Posterior cingulate gyrus (tissue), 11 donors: ENCODE measurements around the gene SNX17.
"Not testable (repeated sequence)": the region's sequence is repeated elsewhere in the genome, so short reads cannot be mapped to it uniquely, and the experiment has no call there.

ENCODE experiments used
- DNase-seq, 10 donors: peaks; one replicate each; pipeline versions ENCODE4 v3.0.0 to v3.0.0-alpha.2; 2020 to 2021; ENCODE audit warnings: mixed read lengths in 3 of 10
- intact Hi-C: fragments of 100-400 bp; cut with DNase I; formaldehyde crosslinking; loops from one replicate; pipeline ENCODE4 v1.15.1; 2023

Gene SNX17, protein sequence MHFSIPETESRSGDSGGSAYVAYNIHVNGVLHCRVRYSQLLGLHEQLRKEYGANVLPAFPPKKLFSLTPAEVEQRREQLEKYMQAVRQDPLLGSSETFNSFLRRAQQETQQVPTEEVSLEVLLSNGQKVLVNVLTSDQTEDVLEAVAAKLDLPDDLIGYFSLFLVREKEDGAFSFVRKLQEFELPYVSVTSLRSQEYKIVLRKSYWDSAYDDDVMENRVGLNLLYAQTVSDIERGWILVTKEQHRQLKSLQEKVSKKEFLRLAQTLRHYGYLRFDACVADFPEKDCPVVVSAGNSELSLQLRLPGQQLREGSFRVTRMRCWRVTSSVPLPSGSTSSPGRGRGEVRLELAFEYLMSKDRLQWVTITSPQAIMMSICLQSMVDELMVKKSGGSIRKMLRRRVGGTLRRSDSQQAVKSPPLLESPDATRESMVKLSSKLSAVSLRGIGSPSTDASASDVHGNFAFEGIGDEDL

GRCh38 chr2:27370026-27370815 is at the start of gene SNX17, which contains the start of gene EIF2B4:
TSS of gene SNX17 (plus strand) at chr2:27370616. CDS start at chr2:27370744, 128 bp downstream.
TSS of gene EIF2B4 (minus strand) at chr2:27370338. CDS start at chr2:27370314, 24 bp downstream.
- peak; percentile 98 to 100 (median 100) for DNase-seq
- intact Hi-C loops: loop anchor here (1.0 to 5.0 kb wide), 5 partner anchors 10 to 158 kb away; partner anchors contain the start of genes ATRAID, MPV17, PPM1G and SLC5A6

DNA sequence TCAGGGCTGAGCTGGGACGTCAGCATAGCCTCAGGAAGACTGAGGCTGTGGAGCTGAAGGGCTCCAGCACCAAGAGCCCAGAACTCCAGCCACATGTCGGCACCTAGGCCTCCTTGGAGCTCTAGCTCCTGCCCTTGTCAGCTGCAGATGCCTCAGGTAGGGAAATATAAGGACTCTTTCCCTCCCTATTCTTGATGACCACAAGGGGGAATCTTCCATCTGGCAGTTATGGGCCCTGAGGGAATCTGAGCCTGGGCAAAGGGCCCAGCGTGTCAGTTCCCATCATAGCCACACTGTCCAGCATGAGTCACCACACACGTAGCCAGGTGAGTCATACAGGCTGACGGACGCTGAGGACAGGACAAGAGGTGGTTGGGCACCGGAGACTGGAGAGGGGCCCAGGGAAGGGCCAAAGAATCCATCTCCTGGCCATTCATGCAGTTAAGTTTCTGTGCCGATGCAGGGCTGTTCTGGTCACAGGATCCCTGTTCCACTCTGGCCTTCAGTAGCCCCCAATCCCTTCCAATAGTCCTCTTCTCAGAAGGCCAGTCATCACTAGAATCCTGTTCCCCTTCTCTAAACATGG is 49.4 kb upstream of the SNX17 start:
- intact Hi-C loops: loop anchor here (5.0 kb wide), 2 partner anchors 36 to 51 kb away; partner anchors contain the start of genes EIF2B4, GTF3C2 and SNX17

DNA sequence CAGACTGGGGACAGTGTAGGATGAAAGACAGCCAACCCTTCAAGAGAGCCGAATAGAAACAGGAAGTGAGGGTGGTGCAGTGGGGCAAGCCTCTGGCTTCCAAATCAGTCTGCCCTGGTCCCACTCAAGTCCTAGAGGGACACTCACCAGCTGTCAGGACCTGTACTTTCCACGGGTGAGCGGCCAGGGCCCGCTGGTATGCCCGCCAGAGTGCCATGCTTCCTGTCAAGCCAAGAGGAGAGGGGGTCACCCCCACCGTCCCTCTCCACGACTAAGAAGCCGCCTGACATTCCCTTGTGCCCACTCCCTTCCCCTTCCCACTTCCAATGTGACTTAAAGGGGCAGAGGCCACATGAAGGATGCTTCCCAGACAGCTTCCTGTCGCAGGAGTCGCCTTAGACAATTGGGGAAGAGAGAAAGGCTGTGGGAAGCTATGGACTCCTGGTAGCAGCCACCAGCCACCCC is 48.1 kb upstream of the SNX17 start:
- intact Hi-C loops: loop anchor here (5.0 kb wide), 2 partner anchors 35 to 50 kb away; partner anchors contain the start of genes EIF2B4, GTF3C2 and SNX17
- DNase-seq: peak in 1 of 10 donors; percentile 85

More for the DNA sequence above, 49.4 kb upstream of the SNX17 start:
- DNase-seq: peak in 1 of 10 donors; percentile 85

- peak; percentile 89 to 99 (median 94) for DNase-seq
- intact Hi-C loops: loop anchor here (5.0 kb wide), 2 partner anchors 34 to 49 kb away; partner anchors contain the start of genes EIF2B4, GTF3C2 and SNX17
Measured at GRCh38 chr2:27322766-27323595, 47.4 kb upstream of the SNX17 start, which contains the start of gene MPV17. TSS of gene MPV17 (minus strand) at chr2:27323097. CDS start at chr2:27322517, 580 bp downstream.

DNA sequence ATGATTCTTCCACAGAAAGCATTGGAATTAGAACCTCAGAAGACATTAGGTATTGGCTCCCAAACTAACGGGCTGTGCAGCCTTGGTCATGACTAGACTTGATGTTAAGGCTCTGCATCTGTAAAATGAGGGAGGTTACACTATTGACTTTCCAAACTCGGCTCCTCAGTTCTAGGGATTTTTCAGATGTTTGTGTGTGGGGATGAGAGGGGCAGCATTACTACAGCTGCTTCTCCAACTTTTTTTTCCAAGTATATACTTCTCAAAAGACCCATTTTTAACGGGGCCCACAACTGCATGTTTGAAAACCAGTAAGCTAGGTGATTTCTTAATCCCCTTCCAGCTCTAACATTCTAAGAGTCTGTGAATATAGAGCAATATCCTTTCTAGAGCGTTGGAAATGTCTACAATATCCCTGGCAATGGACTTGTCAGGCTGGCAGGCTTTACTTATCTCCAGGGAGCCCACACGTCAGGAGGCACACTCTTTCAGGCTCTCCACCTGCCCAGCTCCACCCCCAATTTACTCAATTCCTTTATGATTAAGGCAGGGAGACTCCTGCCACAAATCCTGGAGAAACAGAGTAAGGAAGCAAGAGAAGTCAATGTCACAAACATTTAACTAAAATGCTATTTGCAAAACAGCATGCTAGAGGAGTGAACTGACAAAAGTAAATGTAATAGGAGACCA is 46.7 kb upstream of the SNX17 start:
- intact Hi-C loops: loop anchor here (5.0 kb wide), 2 partner anchors 34 to 49 kb away; partner anchors contain the start of genes EIF2B4, GTF3C2 and SNX17
- peak in 1 of 10 donors; percentile 49 for DNase-seq

- intact Hi-C loops: loop anchor here (5.0 kb wide), 2 partner anchors 33 to 48 kb away; partner anchors contain the start of genes EIF2B4, GTF3C2 and SNX17
Measured at GRCh38 chr2:27324720-27325119, 45.7 kb upstream of the SNX17 start.

GRCh38 chr2:27335311-27335710 is 35.1 kb upstream of the SNX17 start:
- no peak for DNase-seq
- intact Hi-C loops: no loop called here

More at GRCh38 chr2:27324720-27325119, 45.7 kb upstream of the SNX17 start:
- DNase-seq: no peak

DNA sequence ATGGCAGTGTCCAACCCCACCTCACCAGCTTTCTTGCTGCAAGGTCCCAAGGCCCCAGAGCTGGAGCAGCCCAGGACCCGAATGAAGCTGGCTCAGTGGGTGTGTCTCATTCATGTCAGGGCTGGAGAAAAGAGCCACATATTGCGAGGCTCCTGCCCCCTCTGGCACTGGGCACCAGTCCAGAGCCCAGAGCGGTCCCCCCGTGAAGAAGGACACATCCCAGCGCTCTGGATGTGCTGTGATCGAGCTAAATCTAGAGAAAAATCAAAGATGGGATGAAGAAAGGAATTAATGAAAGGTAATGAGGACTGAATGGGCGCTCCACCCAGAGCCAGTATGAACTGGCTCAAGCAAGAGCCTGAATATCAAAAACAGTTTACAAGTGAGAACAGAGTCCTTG is 34.2 kb upstream of the SNX17 start:
- DNase-seq: no peak
- intact Hi-C loops: no loop called here

- intact Hi-C loops: no loop called here
- DNase-seq: no peak
Measured at GRCh38 chr2:27347641-27348040, 22.8 kb upstream of the SNX17 start.

GRCh38 chr2:27350106-27350693 is 20.2 kb upstream of the SNX17 start:
- DNase-seq: peak in 1 of 10 donors; percentile 7
- intact Hi-C loops: no loop called here

DNA sequence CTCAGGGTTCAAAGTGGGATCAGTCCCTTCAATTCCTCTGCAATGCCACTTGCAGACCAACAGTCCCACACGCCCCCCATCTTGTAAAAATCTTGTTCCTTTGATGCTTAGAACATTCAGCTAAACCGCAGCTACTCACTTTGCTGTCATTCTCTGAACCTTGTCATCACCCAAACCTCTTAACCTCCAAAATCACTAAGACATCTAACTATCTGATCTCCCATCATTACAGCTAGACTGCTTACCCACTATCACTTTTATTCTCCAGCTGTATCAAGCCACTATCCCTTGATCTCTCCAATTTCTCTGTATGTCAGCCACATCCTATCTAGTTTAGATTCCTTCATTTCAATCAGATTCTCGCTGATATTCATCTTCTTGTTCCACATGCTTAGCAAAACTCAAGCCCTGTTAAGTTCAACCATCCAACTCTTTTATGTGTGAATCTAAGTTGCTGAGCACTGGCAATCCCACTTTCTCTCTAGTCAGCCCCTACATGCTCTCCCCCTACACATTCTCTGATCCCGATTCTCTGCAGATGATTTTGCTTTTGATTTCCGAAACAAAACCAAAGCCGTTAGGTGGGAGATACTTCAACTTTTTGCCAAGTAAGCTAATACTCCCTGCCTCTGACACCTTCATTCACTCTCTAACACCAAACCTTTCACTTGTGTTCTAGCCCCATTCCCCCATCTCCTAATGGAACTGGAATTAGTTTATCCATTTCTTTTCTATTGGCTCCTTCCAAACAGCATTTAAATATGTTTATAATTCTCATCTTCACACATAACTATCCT is 18.4 kb upstream of the SNX17 start:
- intact Hi-C loops: no loop called here
- no peak for DNase-seq

GRCh38 chr2:27353386-27353761 is 17.0 kb upstream of the SNX17 start:
- intact Hi-C loops, DNase-seq: not testable (repeated sequence)

GRCh38 chr2:27353762-27354596 is 16.4 kb upstream of the SNX17 start:
- DNase-seq: no peak
- intact Hi-C loops: no loop called here

DNA sequence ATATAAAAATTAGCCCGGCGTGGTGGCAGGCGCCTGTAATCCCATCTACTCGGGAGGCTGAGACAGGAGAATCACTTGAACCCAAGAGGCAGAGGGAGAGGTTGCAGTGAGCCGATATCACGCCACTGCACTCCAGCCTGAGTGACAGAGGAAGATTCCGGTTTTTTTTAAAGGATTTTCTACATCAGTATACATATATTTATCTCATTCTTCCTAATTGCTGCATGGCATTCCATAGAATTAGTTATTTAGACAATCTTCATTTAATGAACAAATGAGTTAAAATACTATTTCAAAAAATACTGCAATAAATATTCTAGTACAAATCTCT is 15.9 kb upstream of the SNX17 start:
- intact Hi-C loops: no loop called here

DNA sequence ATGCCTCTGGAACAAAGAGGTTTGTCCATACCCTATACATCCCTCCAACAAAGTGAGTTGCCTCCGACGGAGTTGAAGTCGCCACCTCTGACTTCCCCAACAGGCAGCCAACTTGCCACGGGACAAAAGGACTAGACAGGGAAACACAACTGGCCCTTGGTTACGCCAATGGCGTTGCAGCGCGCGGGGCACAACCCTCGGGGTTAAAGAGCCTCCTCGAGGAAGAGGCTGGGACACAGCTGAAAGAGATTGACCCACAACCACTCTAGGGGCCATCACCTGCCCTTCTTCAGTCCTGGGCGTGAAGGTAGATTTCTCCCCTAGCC is 14.4 kb upstream of the SNX17 start:
- peak in 2 of 10 donors; percentile 29 to 82 for DNase-seq

More for the DNA sequence above, 15.9 kb upstream of the SNX17 start:
- DNase-seq: no peak

More for the DNA sequence above, 14.4 kb upstream of the SNX17 start:
- intact Hi-C loops: loop anchor here (5.0 kb wide), 1 partner anchor 34 kb away; the partner anchor contains the start of gene MPV17
